ENCODE measurements around the gene BPIFB1. TPM values are rescaled to one million over a fixed set of nuclear protein-coding genes. Genes with fewer than 3 reads are reported as not detected.

The BPIFB1 gene
- total RNA-seq, 3 donors from 2014 or later, result not detected

DNA sequence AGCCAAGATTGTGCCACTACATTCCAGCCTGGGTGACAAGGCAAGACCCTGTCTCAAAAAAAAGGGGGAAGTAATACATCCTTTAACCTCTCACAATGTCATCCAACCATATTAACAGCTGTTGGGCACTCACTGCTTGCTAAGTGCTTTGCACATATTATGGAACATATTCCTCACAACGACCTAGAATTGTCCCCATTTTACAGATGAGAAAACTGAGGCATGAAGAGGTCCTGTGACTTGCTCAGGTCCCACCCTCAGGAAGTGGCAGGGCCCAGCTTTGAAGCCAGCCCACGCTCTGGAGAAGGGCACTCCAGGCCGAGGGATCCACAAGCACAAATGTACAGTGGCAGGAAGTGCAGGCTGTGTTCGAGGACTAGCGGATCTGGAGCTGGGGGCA, 33.3 kb downstream of the BPIFB1 start:
- no peak overlapping the region for H3K4me3 Mint-ChIP-seq
- H3K9me3 Mint-ChIP-seq, result no peaks in the 10 kb centered on the region
- no peaks in the 10 kb centered on the region for H3K36me3 Mint-ChIP-seq (ENCODE audit: insufficient read depth)
- peaks cover 10% of the 10 kb centered on the region for H3K27me3 Mint-ChIP-seq (ENCODE audit: low read depth)
- DNase-seq, result no peak
- ATAC-seq, result no peak
- H3K4me1 Mint-ChIP-seq (ENCODE audit: low read depth), result no peaks in the 10 kb centered on the region

DNA sequence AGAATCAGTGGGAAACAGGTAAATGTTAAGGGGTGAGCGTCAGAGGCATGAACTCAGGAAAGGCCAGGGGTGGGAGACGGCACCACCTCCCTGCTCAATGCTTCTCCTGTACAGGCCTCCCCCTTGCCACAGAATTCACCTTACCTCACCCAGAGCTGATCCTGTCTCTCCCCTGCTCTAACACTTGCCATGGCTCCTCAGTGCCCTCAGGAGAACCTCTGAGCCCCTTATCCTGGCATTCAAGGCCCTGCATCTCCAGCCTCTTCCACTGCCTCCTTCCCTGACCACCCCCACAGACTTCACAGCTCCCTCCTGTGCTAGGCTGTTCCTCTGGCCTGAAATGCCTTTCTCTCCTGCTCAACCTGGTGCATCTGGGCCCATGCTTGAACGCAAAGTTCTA, 33.9 kb downstream of the BPIFB1 start:
- DNase-seq (no peak), ATAC-seq (no peak)
- H3K27me3 Mint-ChIP-seq (ENCODE audit: low read depth), result peaks cover 10% of the 10 kb centered on the region
- H3K4me1 Mint-ChIP-seq (ENCODE audit: low read depth), result no peaks in the 10 kb centered on the region
- no peak overlapping the region for H3K4me3 Mint-ChIP-seq
- H3K36me3 Mint-ChIP-seq (ENCODE audit: insufficient read depth), result no peaks in the 10 kb centered on the region
- no peaks in the 10 kb centered on the region for H3K9me3 Mint-ChIP-seq

DNA sequence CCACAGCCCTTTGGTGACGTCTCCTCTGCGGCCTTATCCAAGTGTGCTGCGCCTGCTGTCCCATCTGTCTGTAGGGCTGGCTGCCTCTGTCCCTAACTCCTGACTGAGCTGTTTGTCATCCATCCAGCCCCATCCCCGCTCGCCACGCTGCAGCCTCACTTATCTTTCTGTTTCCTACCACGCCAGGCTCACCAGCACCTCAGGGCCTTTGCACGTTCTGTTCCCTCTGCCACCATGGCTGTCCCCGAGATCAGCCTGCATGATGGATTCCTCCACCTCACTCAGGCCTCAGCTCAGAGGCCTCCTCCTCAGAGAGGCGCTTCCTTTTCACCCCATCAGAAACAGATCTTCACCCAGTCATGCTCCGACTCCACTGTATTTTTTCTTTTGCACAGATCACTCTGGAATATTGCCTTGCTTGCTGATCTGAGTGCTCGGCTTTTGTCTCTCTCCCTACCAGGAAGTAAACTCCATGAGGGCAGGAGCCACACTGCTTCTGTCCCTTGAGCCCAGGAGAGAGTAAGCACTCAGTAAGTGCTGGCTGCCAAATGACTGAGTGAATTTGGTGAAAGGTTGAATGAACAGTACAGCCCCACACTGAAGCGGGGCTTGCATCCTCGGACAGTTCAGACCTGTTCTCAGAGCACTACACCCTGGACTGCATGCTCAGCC, 34.5 kb downstream of the BPIFB1 start:
- no peaks in the 10 kb centered on the region for H3K9me3 Mint-ChIP-seq
- peaks cover 16% of the 10 kb centered on the region for H3K27me3 Mint-ChIP-seq (ENCODE audit: low read depth)
- H3K4me1 Mint-ChIP-seq (ENCODE audit: low read depth), result no peaks in the 10 kb centered on the region
- ATAC-seq, result no peak
- DNase-seq, result no peak
- H3K4me3 Mint-ChIP-seq, result no peak overlapping the region
- no peaks in the 10 kb centered on the region for H3K36me3 Mint-ChIP-seq (ENCODE audit: insufficient read depth)

DNA sequence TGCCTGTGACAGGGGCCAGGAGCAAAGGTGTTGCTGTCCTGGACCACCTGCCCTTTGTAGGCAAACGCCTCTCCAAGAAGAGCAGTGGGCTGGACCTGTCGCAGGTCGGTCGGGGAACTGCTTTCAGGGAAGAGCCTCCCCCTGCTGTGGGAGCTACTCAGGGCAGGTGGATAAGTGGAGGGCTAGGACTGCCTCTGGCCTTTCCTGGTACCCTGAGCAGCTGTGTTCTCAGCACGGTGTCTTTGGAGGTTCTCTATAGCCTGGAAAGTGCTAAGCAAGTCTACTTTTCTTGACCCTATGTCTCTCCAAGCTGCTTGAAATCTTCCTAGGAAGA, 35.0 kb downstream of the BPIFB1 start:
- Mint-ChIP-seq H3K9me3 (no peaks in the 10 kb centered on the region), H3K4me1 (ENCODE audit: low read depth) (no peaks in the 10 kb centered on the region), H3K27me3 (ENCODE audit: low read depth) (peaks cover 16% of the 10 kb centered on the region), H3K4me3 (no peak overlapping the region), H3K36me3 (ENCODE audit: insufficient read depth) (no peaks in the 10 kb centered on the region)
- no peak for DNase-seq
- no peak for ATAC-seq

DNA sequence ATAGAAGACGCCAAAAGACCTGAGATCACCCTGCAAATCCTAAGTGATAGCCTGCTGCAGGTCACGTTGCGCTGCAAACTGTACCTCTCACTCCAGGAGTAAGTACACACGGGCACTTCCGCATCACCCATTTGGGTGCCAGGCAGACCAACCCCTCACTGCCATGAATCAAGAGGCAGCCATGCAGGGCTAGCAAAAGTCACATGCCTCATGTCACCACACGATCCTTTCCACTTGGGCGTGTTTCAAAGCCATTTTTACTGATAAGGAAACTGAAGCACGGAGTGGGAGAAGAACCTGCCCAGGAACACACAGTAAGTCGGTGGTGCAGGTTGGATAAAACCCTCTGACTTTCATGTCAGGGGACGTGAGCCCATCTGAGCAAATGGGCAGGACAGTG, 37.0 kb downstream of the BPIFB1 start:
- ATAC-seq, result no peak
- Mint-ChIP-seq H3K27me3 (ENCODE audit: low read depth) (peaks cover 17% of the 10 kb centered on the region), H3K4me3 (no peak overlapping the region), H3K36me3 (ENCODE audit: insufficient read depth) (no peaks in the 10 kb centered on the region), H3K4me1 (ENCODE audit: low read depth) (no peaks in the 10 kb centered on the region), H3K9me3 (no peaks in the 10 kb centered on the region)
- DNase-seq, result no peak

DNA sequence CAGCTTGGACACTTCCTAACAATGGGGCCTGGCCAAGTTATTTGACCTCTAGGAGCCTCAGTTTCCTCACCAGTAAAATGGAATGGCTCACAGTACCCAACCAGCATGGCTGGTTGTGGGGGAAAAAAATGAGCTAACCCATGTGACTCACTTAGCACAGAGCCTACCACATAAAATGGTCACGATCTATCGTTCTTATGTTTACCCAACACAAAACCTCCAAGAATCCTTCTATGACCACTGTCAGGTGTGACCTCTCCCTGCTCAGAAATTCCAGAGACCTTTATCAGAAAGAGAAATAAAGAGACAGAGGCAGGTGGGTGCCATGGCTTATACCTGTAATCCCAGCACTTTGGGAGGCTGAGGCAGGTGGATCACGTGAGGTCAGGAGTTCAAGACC, 39.4 kb downstream of the BPIFB1 start:
- peaks cover 16% of the 10 kb centered on the region for H3K27me3 Mint-ChIP-seq (ENCODE audit: low read depth)
- no peaks in the 10 kb centered on the region for H3K4me1 Mint-ChIP-seq (ENCODE audit: low read depth)
- H3K36me3 Mint-ChIP-seq (ENCODE audit: insufficient read depth), result no peaks in the 10 kb centered on the region
- ATAC-seq (no peak), DNase-seq (no peak)
- no peak overlapping the region for H3K4me3 Mint-ChIP-seq
- no peaks in the 10 kb centered on the region for H3K9me3 Mint-ChIP-seq

DNA sequence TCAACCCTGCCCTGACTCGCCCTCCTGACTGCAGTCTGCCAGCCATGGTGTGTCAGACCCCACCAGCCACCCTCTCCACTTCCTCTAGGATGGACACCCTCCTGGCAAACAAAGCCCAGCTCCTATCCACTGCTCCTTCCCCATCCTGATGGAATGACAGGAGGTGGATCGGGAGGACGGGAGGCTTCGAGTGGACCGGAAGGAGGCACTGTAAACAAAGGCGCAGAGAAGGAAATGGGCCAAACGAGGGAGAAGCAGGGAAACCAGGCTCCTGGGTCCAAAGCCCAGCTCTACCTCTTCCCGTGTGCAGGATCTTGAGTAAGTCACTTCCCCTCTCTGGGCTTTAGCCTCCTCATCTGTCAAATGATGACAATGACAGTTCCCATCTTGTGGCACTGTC, 40.2 kb downstream of the BPIFB1 start:
- no peaks in the 10 kb centered on the region for H3K9me3 Mint-ChIP-seq
- ATAC-seq (no peak), DNase-seq (no peak)
- H3K4me3 Mint-ChIP-seq, result no peak overlapping the region
- H3K36me3 Mint-ChIP-seq (ENCODE audit: insufficient read depth), result no peaks in the 10 kb centered on the region
- peaks cover 16% of the 10 kb centered on the region for H3K27me3 Mint-ChIP-seq (ENCODE audit: low read depth)
- H3K4me1 Mint-ChIP-seq (ENCODE audit: low read depth), result no peaks in the 10 kb centered on the region

DNA sequence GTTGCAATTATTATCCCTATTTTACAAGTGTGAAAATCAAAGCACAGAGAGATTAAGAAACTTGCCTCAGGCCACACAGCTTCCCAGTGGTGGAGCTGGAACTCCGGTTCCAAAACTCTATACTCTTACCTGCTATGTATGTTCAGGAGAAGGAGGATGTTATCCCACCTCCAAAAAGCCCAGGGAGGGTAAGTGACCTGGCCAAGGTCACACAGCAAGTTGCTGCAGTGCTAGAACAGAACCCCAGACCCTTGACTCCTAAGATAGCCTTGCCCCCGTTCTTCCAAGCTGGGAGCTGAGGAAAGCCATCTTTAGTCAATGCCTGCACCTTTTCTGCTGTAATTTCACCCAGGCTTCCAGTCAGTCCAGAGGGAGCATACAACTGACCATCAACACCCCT, 42.3 kb downstream of the BPIFB1 start:
- no peak for DNase-seq
- Mint-ChIP-seq H3K36me3 (ENCODE audit: insufficient read depth) (no peaks in the 10 kb centered on the region), H3K4me3 (no peak overlapping the region), H3K4me1 (ENCODE audit: low read depth) (no peaks in the 10 kb centered on the region), H3K27me3 (ENCODE audit: low read depth) (peaks cover 12% of the 10 kb centered on the region), H3K9me3 (no peaks in the 10 kb centered on the region)
- no peak for ATAC-seq

DNA sequence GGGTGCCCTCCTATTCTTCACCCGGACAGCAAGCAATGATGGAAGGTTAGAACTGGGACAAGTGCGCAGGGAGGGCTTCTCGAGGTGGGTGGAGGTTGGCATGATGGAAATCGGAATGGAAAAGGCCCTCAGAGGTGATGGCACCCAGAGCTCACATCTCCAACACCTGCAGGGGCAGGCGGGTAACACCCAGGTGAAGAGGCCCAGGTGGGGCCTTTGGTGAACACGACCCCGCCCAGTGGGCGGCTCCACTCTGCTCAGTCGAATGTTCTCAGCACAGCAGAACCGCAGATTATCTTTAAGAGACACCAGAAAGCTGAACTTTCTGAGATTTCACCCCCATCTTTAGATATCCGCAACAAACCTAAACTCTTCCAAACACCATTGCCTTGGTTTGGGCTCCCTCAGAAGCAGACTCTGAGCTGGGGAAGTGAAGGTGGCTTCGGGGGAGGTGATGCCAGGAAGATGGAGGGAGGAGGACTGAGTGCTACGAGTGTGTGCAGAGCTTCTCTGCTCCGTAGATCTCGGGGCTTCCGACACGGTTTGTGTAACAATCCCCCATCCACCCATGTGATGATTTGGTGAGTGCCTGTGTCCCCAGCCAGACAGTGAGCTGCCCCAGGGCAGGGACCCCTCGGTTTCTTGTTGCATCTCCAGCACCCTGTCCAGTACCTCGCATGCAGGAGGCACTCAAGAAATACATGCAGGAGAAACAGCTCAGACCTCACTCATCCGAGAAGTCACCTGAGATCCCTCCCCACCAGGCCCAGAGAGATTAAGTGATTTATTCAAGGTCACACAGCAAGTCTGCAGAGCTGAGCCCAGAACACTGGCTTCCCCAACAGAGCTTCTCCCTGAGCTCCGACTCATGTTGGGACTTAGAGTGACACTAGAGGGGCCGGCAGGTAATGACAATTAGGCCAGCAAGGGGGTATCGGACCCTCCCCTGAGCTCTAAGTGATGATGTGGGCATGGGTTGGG, 45.4 kb downstream of the BPIFB1 start:
- ATAC-seq (no peak), DNase-seq (no peak)
- Mint-ChIP-seq H3K4me1 (ENCODE audit: low read depth) (no peaks in the 10 kb centered on the region), H3K27me3 (ENCODE audit: low read depth) (peaks cover 9% of the 10 kb centered on the region), H3K4me3 (no peak overlapping the region), H3K36me3 (ENCODE audit: insufficient read depth) (no peaks in the 10 kb centered on the region), H3K9me3 (no peaks in the 10 kb centered on the region)

DNA sequence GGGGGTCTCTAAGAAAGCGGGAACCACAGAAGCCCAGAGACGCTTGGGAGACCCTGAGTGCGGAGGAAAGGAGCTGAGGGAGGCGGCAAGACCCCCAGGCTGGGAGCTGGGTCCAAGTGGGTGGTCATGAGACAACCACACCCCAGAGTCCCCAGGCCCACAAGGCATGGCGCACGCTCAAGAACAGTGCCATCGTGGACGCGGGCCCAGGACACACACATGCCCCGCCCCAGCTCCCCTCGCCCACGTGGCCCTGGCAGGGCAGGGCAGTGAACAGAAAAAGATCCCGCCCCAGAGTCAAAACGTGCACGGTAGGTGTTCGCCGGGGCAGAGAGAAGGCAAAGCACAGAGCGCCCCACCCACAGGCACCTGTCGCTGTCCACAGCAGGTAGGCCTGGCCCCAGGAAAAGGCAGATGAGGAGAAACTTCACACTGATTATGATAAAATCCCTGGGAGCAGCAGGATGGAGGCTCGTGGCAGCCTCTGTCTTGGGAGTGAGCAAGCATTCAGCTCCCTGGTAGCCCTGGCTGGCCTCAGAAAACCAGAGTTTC, 50.0 kb downstream of the BPIFB1 start:
- ATAC-seq (no peak), DNase-seq (no peak)
- H3K4me3 Mint-ChIP-seq, result no peak overlapping the region
- no peaks in the 10 kb centered on the region for H3K9me3 Mint-ChIP-seq
- peaks cover 4% of the 10 kb centered on the region for H3K27me3 Mint-ChIP-seq (ENCODE audit: low read depth)
- no peaks in the 10 kb centered on the region for H3K36me3 Mint-ChIP-seq (ENCODE audit: insufficient read depth)
- no peaks in the 10 kb centered on the region for H3K4me1 Mint-ChIP-seq (ENCODE audit: low read depth)

DNA sequence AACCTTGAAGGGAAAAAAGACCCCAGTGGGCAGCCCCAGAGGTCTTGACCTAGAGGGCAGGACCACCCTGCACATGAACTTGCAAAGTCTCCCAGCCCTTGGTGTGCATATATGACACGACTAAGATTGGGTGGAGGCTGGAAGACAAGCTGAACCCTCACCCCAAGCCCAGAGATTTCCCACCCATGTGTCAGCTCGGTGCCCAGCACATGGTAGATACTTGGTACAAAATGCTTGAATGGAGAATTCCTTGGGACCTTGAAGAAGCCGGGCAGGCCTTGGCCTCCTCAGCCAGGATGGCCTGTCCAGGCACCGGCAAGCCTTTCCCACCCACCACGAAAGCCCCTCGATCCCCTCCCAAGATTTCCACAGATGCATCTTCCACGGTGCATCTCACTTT, 50.6 kb downstream of the BPIFB1 start:
- no peaks in the 10 kb centered on the region for H3K4me1 Mint-ChIP-seq (ENCODE audit: low read depth)
- no peak overlapping the region for H3K4me3 Mint-ChIP-seq
- H3K9me3 Mint-ChIP-seq, result no peaks in the 10 kb centered on the region
- ATAC-seq (no peak), DNase-seq (no peak)
- no peaks in the 10 kb centered on the region for H3K36me3 Mint-ChIP-seq (ENCODE audit: insufficient read depth)
- H3K27me3 Mint-ChIP-seq (ENCODE audit: low read depth), result peaks cover 3% of the 10 kb centered on the region

DNA sequence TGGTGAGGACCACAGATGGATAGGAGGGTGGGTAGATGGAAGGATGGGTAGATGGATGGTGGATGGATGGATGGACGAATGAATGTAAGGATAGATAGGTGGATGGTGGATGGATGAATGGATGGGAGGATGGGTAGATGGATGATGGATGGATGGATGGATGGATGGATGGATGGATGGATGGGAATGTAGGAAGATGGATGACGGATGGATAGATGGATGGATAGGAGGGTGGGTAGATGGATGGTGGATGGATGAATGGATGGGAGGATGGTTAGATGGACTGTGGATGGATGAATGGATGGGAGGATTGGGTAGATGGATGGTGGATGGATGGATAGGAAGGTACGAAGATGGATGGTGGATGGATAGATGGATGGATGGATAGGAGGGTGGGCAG, 51.1 kb downstream of the BPIFB1 start:
- no peaks in the 10 kb centered on the region for H3K9me3 Mint-ChIP-seq
- DNase-seq (no peak), ATAC-seq (no peak)
- peaks cover 2% of the 10 kb centered on the region for H3K27me3 Mint-ChIP-seq (ENCODE audit: low read depth)
- H3K4me1 Mint-ChIP-seq (ENCODE audit: low read depth), result no peaks in the 10 kb centered on the region
- H3K36me3 Mint-ChIP-seq (ENCODE audit: insufficient read depth), result no peaks in the 10 kb centered on the region
- H3K4me3 Mint-ChIP-seq, result no peak overlapping the region

DNA sequence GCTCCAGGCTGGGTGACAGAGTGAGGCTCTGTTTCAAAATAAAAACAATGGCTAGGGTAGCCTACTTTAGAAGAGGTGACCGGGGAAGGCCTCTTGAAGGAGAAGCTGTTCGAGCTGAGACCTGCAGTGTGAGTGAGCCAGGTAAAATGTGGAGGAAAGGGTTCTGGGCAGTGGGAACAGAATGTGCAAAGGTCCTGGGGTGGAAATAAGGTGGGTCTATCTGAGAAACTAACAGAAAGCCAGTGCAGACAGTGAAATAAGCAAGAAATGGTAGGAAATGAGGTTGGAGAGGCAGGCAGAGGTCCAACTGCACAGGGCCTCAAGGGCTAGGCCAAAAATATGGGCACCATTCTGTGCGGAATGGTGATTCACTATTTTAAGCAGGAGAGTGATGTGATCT, 53.4 kb downstream of the BPIFB1 start:
- no peak overlapping the region for H3K4me3 Mint-ChIP-seq

DNA sequence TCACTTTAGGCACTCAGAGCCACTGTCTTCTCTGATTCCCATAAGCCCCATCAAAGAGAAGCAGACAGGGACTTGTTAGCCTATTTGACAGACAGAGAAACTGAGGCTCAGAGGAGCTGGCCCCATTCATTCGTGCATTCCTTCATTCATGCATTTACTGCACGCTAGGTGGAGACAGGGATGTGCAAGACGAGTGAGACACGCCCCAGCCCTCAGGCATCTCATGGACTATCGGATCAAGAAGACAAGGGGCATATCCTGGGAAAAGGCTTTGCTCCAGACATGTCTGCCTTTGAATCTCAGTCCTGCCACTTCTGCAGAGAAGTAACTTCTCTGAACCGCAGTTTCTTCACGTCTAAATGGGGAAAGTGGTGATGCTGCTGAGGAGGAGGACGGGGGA, 54.1 kb downstream of the BPIFB1 start:
- H3K4me3 Mint-ChIP-seq, result no peak overlapping the region
- ATAC-seq (no peak), DNase-seq (no peak)
- no peaks in the 10 kb centered on the region for H3K9me3 Mint-ChIP-seq
- no peaks in the 10 kb centered on the region for H3K4me1 Mint-ChIP-seq (ENCODE audit: low read depth)
- H3K36me3 Mint-ChIP-seq (ENCODE audit: insufficient read depth), result no peaks in the 10 kb centered on the region
- H3K27me3 Mint-ChIP-seq (ENCODE audit: low read depth), result peaks cover 2% of the 10 kb centered on the region

More for the DNA sequence above, 53.4 kb downstream of the BPIFB1 start:
- Mint-ChIP-seq H3K36me3 (ENCODE audit: insufficient read depth) (no peaks in the 10 kb centered on the region), H3K4me1 (ENCODE audit: low read depth) (no peaks in the 10 kb centered on the region), H3K27me3 (ENCODE audit: low read depth) (peaks cover 2% of the 10 kb centered on the region), H3K9me3 (no peaks in the 10 kb centered on the region)
- no peak for ATAC-seq
- no peak for DNase-seq

Data from activated T-cell treated with anti-CD3 and anti-CD28 coated beads, Interleukin-2, amount 50 U/mL, for 4 hours (primary cell).